HepG2 (cell line): Measurements from ENCODE around the gene HNRNPR. TPM values are rescaled to one million over a fixed set of nuclear protein-coding genes. Genes with fewer than 3 reads are reported as not detected.

Source experiments
- AGO2 ChIP-seq: fragments of 200-400 bp; formaldehyde crosslinking; optimal IDR thresholded peaks from 2 replicates; pipeline ENCODE3; 2017; ENCODE audit warnings: mild to moderate bottlenecking, low read depth, low read length, moderate library complexity
- E2F1 ChIP-seq: sonication (generic); formaldehyde crosslinking; IDR thresholded peaks from 2 replicates; pipeline ENCODE4 v1.5.0; 2020; ENCODE audit warnings: missing genetic modification reagents
- GFI1 ChIP-seq: sonication (generic); formaldehyde crosslinking; IDR thresholded peaks from 2 replicates; pipeline ENCODE4 v1.5.0; 2020; ENCODE audit warnings: missing genetic modification reagents, mild to moderate bottlenecking, borderline replicate concordance
- HMGA1 ChIP-seq: sonication (generic); formaldehyde crosslinking; conservative IDR thresholded peaks from 2 replicates; pipeline ENCODE4 v1.4.0; 2020; ENCODE audit warnings: missing genetic modification reagents
- RAD51 ChIP-seq: fragments of 450-650 bp; IDR thresholded peaks from 2 replicates; pipeline ENCODE4 v1.6.1; 2016; ENCODE audit warnings: borderline replicate concordance
- ZNF20 ChIP-seq: sonication (generic); formaldehyde crosslinking; IDR thresholded peaks from 2 replicates; pipeline ENCODE4 v1.4.0; 2020; ENCODE audit warnings: mild to moderate bottlenecking, moderate library complexity, missing genetic modification reagents
- ZNF318 ChIP-seq: sonication (generic); formaldehyde crosslinking; IDR thresholded peaks from 2 replicates; pipeline ENCODE4 v1.4.0; 2020; ENCODE audit warnings: mild to moderate bottlenecking, missing genetic modification reagents
- ZNF451 ChIP-seq: sonication (generic); formaldehyde crosslinking; IDR thresholded peaks from 2 replicates; pipeline ENCODE4 v1.5.0; 2020; ENCODE audit warnings: mild to moderate bottlenecking, missing genetic modification reagents
- ZNF503 ChIP-seq: sonication (generic); formaldehyde crosslinking; IDR thresholded peaks from 2 replicates; pipeline ENCODE4 v1.4.0; 2020; ENCODE audit warnings: missing genetic modification reagents
- ZNF7 ChIP-seq: IDR thresholded peaks from 2 replicates; pipeline ENCODE4 v1.6.1; 2016; ENCODE audit warnings: missing biosample characterization, missing genetic modification reagents
- ZNF782 ChIP-seq: sonication (generic); formaldehyde crosslinking; IDR thresholded peaks from 2 replicates; pipeline ENCODE4 v1.4.0; 2020; ENCODE audit warnings: missing genetic modification reagents, mild to moderate bottlenecking, borderline replicate concordance
- ZSCAN20 ChIP-seq: sonication (generic); formaldehyde crosslinking; IDR thresholded peaks from 2 replicates; pipeline ENCODE4 v1.4.0; 2020; ENCODE audit warnings: missing genetic modification reagents, mild to moderate bottlenecking, borderline replicate concordance
- polyA plus RNA-seq, 8 experiments: library from polyadenylated mRNA; depleted of rRNA in 3 of 8; stranded (reverse) in 7 of 8; unstranded in 1 of 8; fragments of >200 nt; fragmentation: Illumina TruSeq in 4 of 8; extraction: Trizol in 4 of 8; gene quantifications; 2 replicates each; pipeline versions ENCODE4 v1.2.1 to v1.2.3, GENCODE V29; 2011 to 2016; ENCODE audit warnings: low read depth in 4 of 8, missing spikeins in 1 of 8, mixed read lengths in 1 of 8; ENCODE audit not compliant: insufficient read depth in 1 of 8
- total RNA-seq, 5 experiments: library from RNA; depleted of rRNA; stranded (reverse); fragments of >200 nt; fragmentation: Illumina TruSeq; extraction: Trizol; gene quantifications; 2 replicates each; pipeline ENCODE4 v1.2.3, GENCODE V29; 2016; ENCODE audit warnings: low read depth in 1 of 5
- TF ChIP-seq, protein P1 (sequence below): sonication (generic); formaldehyde crosslinking; IDR thresholded peaks from 2 replicates; pipeline ENCODE4 v1.8.0; 2022; ENCODE audit warnings: mild to moderate bottlenecking, missing genetic modification reagents, moderate library complexity
- TF ChIP-seq, protein P2 (sequence below): IDR thresholded peaks from 2 replicates; pipeline ENCODE4 v1.6.1; 2012; ENCODE audit warnings: low read depth, low read length, improper control_type of control experiment

Gene HNRNPR
- total and polyA plus RNA-seq, 2 of the 13 experiments (the other 11 are each of a cell fraction or from before 2014, with no cell fraction given), result 133 to 216 TPM

GRCh38 chr1:23376890-23377811 is 33.1 kb upstream of the HNRNPR start (continued):
- no peak for TF ChIP-seq ZNF20 (CRISPR knock-in tag)
- TF ChIP-seq, protein P1, sequence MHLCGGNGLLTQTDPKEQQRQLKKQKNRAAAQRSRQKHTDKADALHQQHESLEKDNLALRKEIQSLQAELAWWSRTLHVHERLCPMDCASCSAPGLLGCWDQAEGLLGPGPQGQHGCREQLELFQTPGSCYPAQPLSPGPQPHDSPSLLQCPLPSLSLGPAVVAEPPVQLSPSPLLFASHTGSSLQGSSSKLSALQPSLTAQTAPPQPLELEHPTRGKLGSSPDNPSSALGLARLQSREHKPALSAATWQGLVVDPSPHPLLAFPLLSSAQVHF (CRISPR knock-in tag), result no peak
- TF ChIP-seq ZNF451 (CRISPR knock-in tag), result no peak
- TF ChIP-seq ZNF7 (CRISPR knock-in tag), result peak; percentile 46; the same call in 1 of the 2 replicates
- no peak for TF ChIP-seq HMGA1
- TF ChIP-seq ZNF318 (CRISPR knock-in tag), result no peak
- TF ChIP-seq AGO2, result no peak
- no peak for TF ChIP-seq ZNF503 (CRISPR knock-in tag)
- TF ChIP-seq ZSCAN20, result no peak
- TF ChIP-seq E2F1 (CRISPR knock-in tag), result no peak
- TF ChIP-seq, protein P2, sequence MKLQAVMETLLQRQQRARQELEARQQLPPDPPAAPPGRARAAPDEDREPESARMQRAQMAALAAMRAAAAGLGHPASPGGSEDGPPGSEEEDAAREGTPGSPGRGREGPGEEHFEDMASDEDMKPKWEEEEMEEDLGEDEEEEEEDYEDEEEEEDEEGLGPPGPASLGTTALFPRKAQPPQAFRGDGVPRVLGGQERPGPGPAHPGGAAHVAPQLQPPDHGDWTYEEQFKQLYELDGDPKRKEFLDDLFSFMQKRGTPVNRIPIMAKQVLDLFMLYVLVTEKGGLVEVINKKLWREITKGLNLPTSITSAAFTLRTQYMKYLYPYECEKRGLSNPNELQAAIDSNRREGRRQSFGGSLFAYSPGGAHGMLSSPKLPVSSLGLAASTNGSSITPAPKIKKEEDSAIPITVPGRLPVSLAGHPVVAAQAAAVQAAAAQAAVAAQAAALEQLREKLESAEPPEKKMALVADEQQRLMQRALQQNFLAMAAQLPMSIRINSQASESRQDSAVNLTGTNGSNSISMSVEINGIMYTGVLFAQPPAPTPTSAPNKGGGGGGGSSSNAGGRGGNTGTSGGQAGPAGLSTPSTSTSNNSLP, result 0 out of 2 replicates have a peak, but pooled peaks have one; percentile 53
- no peak for TF ChIP-seq ZNF782 (CRISPR knock-in tag)
- TF ChIP-seq RAD51, result no peak
- no peak for TF ChIP-seq GFI1 (CRISPR knock-in tag)
